ENCODE results near the gene OGFOD3. TPM values are rescaled to one million over a fixed set of nuclear protein-coding genes. Genes with fewer than 3 reads are reported as not detected.
A peak's percentile ranks its signal among the peaks of the same experiment; 100 is the strongest.
"Not testable (repeated sequence)": the region's sequence is repeated elsewhere in the genome, so short reads cannot be mapped to it uniquely, and the experiment has no call there.

OGFOD3 gene
- total RNA-seq, 1 experiment from 2014 or later, result 25.0 TPM

DNA sequence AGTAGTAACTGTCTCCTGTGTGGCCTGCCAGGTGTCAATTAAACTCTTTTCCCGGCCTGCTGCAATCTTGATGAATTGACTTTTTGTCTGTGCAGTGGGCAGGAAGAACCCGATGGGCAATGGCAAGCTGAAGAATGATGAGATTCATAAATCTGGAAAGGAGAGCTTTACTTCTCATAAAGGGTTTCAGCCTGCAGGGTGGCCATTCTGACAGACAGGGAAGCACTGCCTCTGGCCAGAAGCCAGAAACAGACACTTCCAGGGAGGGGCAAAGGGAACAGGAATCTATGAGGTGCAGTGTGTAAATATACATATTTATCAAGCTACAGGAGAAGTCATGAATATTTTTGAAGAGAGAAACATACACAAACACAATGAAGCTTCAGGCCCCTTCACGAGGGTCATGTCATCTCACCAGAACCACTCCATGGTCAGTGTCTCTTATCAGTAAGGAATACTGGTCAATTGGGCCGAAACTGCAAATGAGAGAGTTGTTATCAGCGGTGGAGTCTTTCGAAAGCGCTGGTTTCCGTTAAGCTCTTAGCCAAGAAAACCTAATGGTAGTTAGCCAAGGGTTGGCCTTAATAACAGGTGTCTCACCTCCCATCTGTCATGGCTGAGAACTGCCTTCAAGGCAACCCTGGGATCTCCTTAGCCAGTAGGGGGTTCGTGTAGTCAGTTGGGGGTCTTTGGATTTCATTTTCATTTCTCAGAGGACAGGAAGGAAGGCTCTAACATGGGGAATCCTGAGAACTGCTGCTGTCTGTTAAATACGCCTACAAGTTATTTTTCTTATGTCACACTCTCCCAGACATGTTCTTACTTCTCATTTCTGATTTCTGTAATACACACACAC is 38.9 kb upstream of the OGFOD3 start:
- CTCF ChIA-PET, result no interaction called here
- no TSS peak for BruUV-seq (replicated peaks)
- peak overlapping the region; percentile 100 for H3K27ac ChIP-seq (ENCODE audit: low read depth, low read length, poor library complexity, severe bottlenecking)
- H3K4me1 ChIP-seq (ENCODE audit: insufficient read depth, low read length, poor library complexity, severe bottlenecking), result peaks cover 8% of the 10 kb centered on the region
- no peaks in the 10 kb centered on the region for H3K27me3 ChIP-seq (replicated peaks; ENCODE audit: insufficient read depth, low read depth, low read length, poor library complexity)
- POLR2A ChIA-PET (ENCODE audit: low non-redundant PET), result no interaction called here
- TF ChIP-seq EZH2 (IDR thresholded peaks at IDR 0.05; ENCODE audit: borderline replicate concordance, low read depth, low read length, poor library complexity, severe bottlenecking) (no peak), CTCF (conservative IDR thresholded peaks at IDR 0.05; ENCODE audit: low read depth, low read length) (no peak)
- DNase-seq (ENCODE audit: low spot score), result no peak
- peaks cover 22% of the 10 kb centered on the region for H3K36me3 ChIP-seq (ENCODE audit: insufficient read depth, low read length, poor library complexity, severe bottlenecking)
- no peaks in the 10 kb centered on the region for H3K9me3 ChIP-seq (ENCODE audit: low read depth, low read length, poor library complexity, severe bottlenecking)
- intact Hi-C loops (cut with micrococcal nuclease; ENCODE audit: unreplicated experiment), result no loop called here
- H3K4me3 ChIP-seq (ENCODE audit: low read depth, low read length, poor library complexity, severe bottlenecking), result peak overlapping the region; percentile 99

DNA sequence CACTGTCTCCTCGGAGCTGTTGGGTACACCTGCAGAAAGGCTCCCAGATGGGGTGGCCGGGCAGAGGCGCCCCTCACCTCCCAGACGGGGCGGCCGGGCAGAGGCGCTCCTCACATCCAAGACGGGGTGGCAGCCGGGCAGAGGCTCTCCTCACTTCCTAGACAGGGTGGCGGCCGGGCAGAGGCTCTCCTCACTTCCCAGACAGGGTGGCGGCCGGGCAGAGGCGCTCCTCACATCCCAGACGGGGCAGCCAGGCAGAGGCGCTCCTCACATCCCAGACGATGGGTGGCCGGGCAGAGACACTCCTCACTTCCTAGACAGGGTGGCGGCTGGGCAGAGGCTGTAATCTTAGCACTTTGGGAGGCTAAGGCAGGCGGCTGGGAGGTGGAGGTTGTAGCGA is 35.3 kb upstream of the OGFOD3 start:
- H3K4me3 ChIP-seq (ENCODE audit: low read depth, low read length, poor library complexity, severe bottlenecking); H3K27me3 ChIP-seq (replicated peaks; ENCODE audit: insufficient read depth, low read depth, low read length, poor library complexity); BruUV-seq (replicated peaks); H3K9me3 ChIP-seq (ENCODE audit: low read depth, low read length, poor library complexity, severe bottlenecking); DNase-seq (ENCODE audit: low spot score); CTCF ChIA-PET; POLR2A ChIA-PET (ENCODE audit: low non-redundant PET); intact Hi-C loops (cut with micrococcal nuclease; ENCODE audit: unreplicated experiment); H3K27ac ChIP-seq (ENCODE audit: low read depth, low read length, poor library complexity, severe bottlenecking); H3K36me3 ChIP-seq (ENCODE audit: insufficient read depth, low read length, poor library complexity, severe bottlenecking): not testable (repeated sequence)
- peaks cover 22% of the 10 kb centered on the region for H3K4me1 ChIP-seq (ENCODE audit: insufficient read depth, low read length, poor library complexity, severe bottlenecking)

DNA sequence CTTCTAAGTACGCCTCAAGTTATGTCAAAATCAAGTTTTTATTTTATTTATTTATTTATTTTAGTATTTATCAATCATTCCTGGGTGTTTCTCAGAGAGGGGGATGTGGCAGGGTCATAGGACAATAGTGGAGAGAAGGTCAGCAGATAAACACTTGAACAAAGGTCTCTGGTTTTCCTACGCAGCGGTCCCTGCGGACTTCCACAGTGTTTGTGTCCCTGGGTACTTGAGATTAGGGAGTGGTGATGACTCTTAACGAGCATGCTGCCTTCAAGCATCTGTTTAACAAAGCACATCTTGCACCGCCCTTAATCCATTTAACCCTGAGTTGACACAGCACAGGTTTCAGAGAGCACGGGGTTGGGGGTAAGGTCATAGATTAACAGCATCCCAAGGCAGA is 34.8 kb upstream of the OGFOD3 start:
- H3K27me3 ChIP-seq (replicated peaks; ENCODE audit: insufficient read depth, low read depth, low read length, poor library complexity); H3K27ac ChIP-seq (ENCODE audit: low read depth, low read length, poor library complexity, severe bottlenecking); H3K36me3 ChIP-seq (ENCODE audit: insufficient read depth, low read length, poor library complexity, severe bottlenecking); BruUV-seq (replicated peaks); DNase-seq (ENCODE audit: low spot score); H3K9me3 ChIP-seq (ENCODE audit: low read depth, low read length, poor library complexity, severe bottlenecking); POLR2A ChIA-PET (ENCODE audit: low non-redundant PET); CTCF ChIA-PET; H3K4me3 ChIP-seq (ENCODE audit: low read depth, low read length, poor library complexity, severe bottlenecking); intact Hi-C loops (cut with micrococcal nuclease; ENCODE audit: unreplicated experiment): not testable (repeated sequence)
- peaks cover 22% of the 10 kb centered on the region for H3K4me1 ChIP-seq (ENCODE audit: insufficient read depth, low read length, poor library complexity, severe bottlenecking)

GRCh38 chr17:82452162-82452561 is 33.8 kb upstream of the OGFOD3 start:
- intact Hi-C loops (cut with micrococcal nuclease; ENCODE audit: unreplicated experiment), result no loop called here
- BruUV-seq (replicated peaks), result no TSS peak
- CTCF ChIA-PET, result no interaction called here
- Histone ChIP-seq H3K9me3 (ENCODE audit: low read depth, low read length, poor library complexity, severe bottlenecking) (no peaks in the 10 kb centered on the region), H3K36me3 (ENCODE audit: insufficient read depth, low read length, poor library complexity, severe bottlenecking) (no peaks in the 10 kb centered on the region), H3K27ac (ENCODE audit: low read depth, low read length, poor library complexity, severe bottlenecking) (no peak overlapping the region), H3K4me3 (ENCODE audit: low read depth, low read length, poor library complexity, severe bottlenecking) (no peak overlapping the region), H3K4me1 (ENCODE audit: insufficient read depth, low read length, poor library complexity, severe bottlenecking) (peaks cover 14% of the 10 kb centered on the region), H3K27me3 (replicated peaks; ENCODE audit: insufficient read depth, low read depth, low read length, poor library complexity) (no peaks in the 10 kb centered on the region)
- no peak for DNase-seq (ENCODE audit: low spot score)
- POLR2A ChIA-PET (ENCODE audit: low non-redundant PET), result no interaction called here
- no peak for TF ChIP-seq EZH2 (IDR thresholded peaks at IDR 0.05; ENCODE audit: borderline replicate concordance, low read depth, low read length, poor library complexity, severe bottlenecking)
- TF ChIP-seq CTCF (conservative IDR thresholded peaks at IDR 0.05; ENCODE audit: low read depth, low read length), result no peak

All from A673 (cell line).